Fibroblast of lung (primary cell): ENCODE data around the gene DIP2C. TPM values are rescaled to one million over a fixed set of nuclear protein-coding genes. Genes with fewer than 3 reads are reported as not detected.

Experiments
- DNase-seq, 2 donors: peaks; one replicate each; pipeline versions ENCODE4 v3.0.0 to v3.0.0-alpha.2; 2010; ENCODE audit warnings: low read depth in 2 of 2
- H2AFZ ChIP-seq: 2 replicates; pipeline ENCODE4 v1.5.1; 2012; ENCODE audit warnings: low read length, control low read depth, inconsistent platforms
- H3K27ac ChIP-seq: 2 replicates; pipeline ENCODE4 v1.5.1; 2011; ENCODE audit warnings: low read length, control low read depth; ENCODE audit not compliant: insufficient read depth
- H3K27me3 ChIP-seq: 2 replicates; pipeline ENCODE4 v1.5.1; 2011; ENCODE audit warnings: mild to moderate bottlenecking, low read length; ENCODE audit not compliant: control insufficient read depth, insufficient read depth
- H3K36me3 ChIP-seq: 2 replicates; pipeline ENCODE4 v1.5.1; 2011; ENCODE audit warnings: low read length; ENCODE audit not compliant: control insufficient read depth, insufficient read depth
- H3K4me1 ChIP-seq: 2 replicates; pipeline ENCODE4 v1.5.1; 2011; ENCODE audit warnings: low read length; ENCODE audit not compliant: control insufficient read depth, insufficient read depth; ENCODE audit errors: extremely low read depth
- H3K4me2 ChIP-seq: 2 replicates; pipeline ENCODE4 v1.5.1; 2011; ENCODE audit warnings: low read length, control low read depth; ENCODE audit not compliant: insufficient read depth; ENCODE audit errors: extremely low read depth
- H3K4me3 ChIP-seq, 4 experiments: fragments of 200-600 bp in 1 of 4; sonication (generic) in 1 of 4; replicated peaks in 1 of 4; 2 replicates each; pipeline ENCODE4 v1.5.1; 2011 to 2016; ENCODE audit warnings: low read length in 4 of 4, low read depth in 3 of 4, mild to moderate bottlenecking in 3 of 4, control low read depth in 2 of 4, inconsistent platforms in 1 of 4, mixed read lengths in 1 of 4; ENCODE audit not compliant: insufficient read depth in 1 of 4; ENCODE audit errors: control extremely low read depth in 1 of 4
- H3K79me2 ChIP-seq: 2 replicates; pipeline ENCODE4 v1.5.1; 2012; ENCODE audit warnings: mild to moderate bottlenecking, low read length, inconsistent platforms; ENCODE audit not compliant: control insufficient read depth, insufficient read depth
- H3K9ac ChIP-seq: 2 replicates; pipeline ENCODE4 v1.5.1; 2011; ENCODE audit warnings: mild to moderate bottlenecking, low read length, control low read depth; ENCODE audit not compliant: insufficient read depth
- H3K9me3 ChIP-seq: 2 replicates; pipeline ENCODE4 v1.5.1; 2012; ENCODE audit warnings: low read depth, low read length; ENCODE audit not compliant: control insufficient read depth, insufficient read depth
- H4K20me1 ChIP-seq: 2 replicates; pipeline ENCODE4 v1.5.1; 2011; ENCODE audit warnings: low read length; ENCODE audit not compliant: control insufficient read depth, insufficient read depth; ENCODE audit errors: extremely low read depth
- CTCF ChIP-seq, 2 donors: IDR thresholded peaks in 1 of 2; conservative IDR thresholded peaks in 1 of 2; 1 replicate in 1 of 2; 2 replicates in 1 of 2; pipeline ENCODE4 v1.5.1; 2011 to 2012; ENCODE audit warnings: low read length in 2 of 2, control low read depth in 1 of 2, inconsistent platforms in 1 of 2, low read depth in 1 of 2, mild to moderate bottlenecking in 1 of 2
- EZH2 ChIP-seq: IDR thresholded peaks from 2 replicates; pipeline ENCODE4 v1.5.1; 2012; ENCODE audit warnings: low read length, control low read depth, mild to moderate bottlenecking; ENCODE audit errors: missing control alignments
- polyA plus RNA-seq, 2 donors: library from polyadenylated mRNA; depleted of rRNA in 1 of 2; stranded (reverse) in 1 of 2; unstranded in 1 of 2; fragments of >200 nt; gene quantifications; 2 replicates each; pipeline ENCODE4 v1.2.1, GENCODE V29; 2011 to 2012; ENCODE audit warnings: missing spikeins in 1 of 2
- total RNA-seq: library from RNA; depleted of rRNA; stranded (reverse); fragments of >200 nt; gene quantifications from 2 replicates; pipeline ENCODE4 v1.2.1, GENCODE V29; 2014

The DIP2C gene
- total and polyA plus RNA-seq, 2 donors (not counting 1 experiment from before 2014, with no cell fraction given): 10.7 to 18.3 TPM

GRCh38 chr10:356452-356851, 333.0 kb downstream of the DIP2C start:
- TF ChIP-seq EZH2 (no peak), CTCF (conservative IDR thresholded peaks at IDR 0.05 in 1 of 2, IDR thresholded peaks at IDR 0.05 in 1 of 2; ENCODE audit: low read depth in 1 of 2, low read length in 2 of 2) (no peak)
- H3K27ac ChIP-seq: no peak overlapping the region
- H4K20me1 ChIP-seq: no peaks in the 10 kb centered on the region
- no peak overlapping the region for H3K4me2 ChIP-seq
- peaks cover 2% of the 10 kb centered on the region for H3K36me3 ChIP-seq
- no peaks in the 10 kb centered on the region for H3K27me3 ChIP-seq
- H3K9me3 ChIP-seq: no peaks in the 10 kb centered on the region
- no peak overlapping the region for H2AFZ ChIP-seq
- no peaks in the 10 kb centered on the region for H3K4me1 ChIP-seq
- no peaks in the 10 kb centered on the region for H3K79me2 ChIP-seq
- H3K4me3 ChIP-seq: no peak overlapping the region
- DNase-seq: no peak
- no peak overlapping the region for H3K9ac ChIP-seq

DNA sequence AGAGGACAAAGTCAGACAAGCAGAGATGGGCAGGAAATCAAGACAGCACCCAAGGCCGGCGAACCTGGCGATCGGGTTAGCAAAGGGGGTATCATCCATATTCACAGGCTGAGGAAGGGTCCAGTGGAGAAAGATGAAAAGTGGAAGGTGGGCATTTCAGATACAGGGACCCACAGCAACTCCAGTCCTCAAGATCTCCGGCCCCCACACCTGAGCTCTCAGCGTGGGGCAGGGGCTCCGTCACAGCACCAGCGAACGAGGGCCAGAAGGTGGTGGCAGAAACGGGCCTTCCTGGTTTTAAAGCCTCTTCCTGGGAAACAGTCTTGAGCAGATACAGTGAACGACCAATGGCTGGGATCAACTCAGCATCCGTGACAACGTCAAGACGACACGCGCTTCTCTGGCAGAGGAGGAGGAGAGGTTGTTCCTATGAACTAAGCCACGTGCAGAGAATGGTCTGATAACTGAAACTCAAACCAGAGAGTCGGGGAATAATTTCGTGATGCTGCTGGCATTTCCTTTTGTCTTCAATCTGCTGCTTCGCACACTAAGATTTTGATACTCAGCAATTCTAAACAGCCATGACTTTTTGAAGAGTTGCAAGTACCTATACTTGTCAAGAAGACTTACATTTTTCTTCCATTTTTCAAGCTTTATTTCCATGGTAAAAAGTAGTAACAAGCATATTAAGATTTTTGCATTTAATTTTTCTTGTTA, 334.4 kb downstream of the DIP2C start:
- Histone ChIP-seq H3K4me1 (no peaks in the 10 kb centered on the region), H3K36me3 (peaks cover 6% of the 10 kb centered on the region), H3K27ac (no peak overlapping the region), H3K27me3 (no peaks in the 10 kb centered on the region), H2AFZ (no peak overlapping the region), H4K20me1 (no peaks in the 10 kb centered on the region), H3K9ac (no peak overlapping the region), H3K4me2 (no peak overlapping the region), H3K9me3 (no peaks in the 10 kb centered on the region), H3K79me2 (no peaks in the 10 kb centered on the region), H3K4me3 (no peak overlapping the region)
- no peak for TF ChIP-seq CTCF (conservative IDR thresholded peaks at IDR 0.05 in 1 of 2, IDR thresholded peaks at IDR 0.05 in 1 of 2; ENCODE audit: low read depth in 1 of 2, low read length in 2 of 2)
- DNase-seq: no peak

DNA sequence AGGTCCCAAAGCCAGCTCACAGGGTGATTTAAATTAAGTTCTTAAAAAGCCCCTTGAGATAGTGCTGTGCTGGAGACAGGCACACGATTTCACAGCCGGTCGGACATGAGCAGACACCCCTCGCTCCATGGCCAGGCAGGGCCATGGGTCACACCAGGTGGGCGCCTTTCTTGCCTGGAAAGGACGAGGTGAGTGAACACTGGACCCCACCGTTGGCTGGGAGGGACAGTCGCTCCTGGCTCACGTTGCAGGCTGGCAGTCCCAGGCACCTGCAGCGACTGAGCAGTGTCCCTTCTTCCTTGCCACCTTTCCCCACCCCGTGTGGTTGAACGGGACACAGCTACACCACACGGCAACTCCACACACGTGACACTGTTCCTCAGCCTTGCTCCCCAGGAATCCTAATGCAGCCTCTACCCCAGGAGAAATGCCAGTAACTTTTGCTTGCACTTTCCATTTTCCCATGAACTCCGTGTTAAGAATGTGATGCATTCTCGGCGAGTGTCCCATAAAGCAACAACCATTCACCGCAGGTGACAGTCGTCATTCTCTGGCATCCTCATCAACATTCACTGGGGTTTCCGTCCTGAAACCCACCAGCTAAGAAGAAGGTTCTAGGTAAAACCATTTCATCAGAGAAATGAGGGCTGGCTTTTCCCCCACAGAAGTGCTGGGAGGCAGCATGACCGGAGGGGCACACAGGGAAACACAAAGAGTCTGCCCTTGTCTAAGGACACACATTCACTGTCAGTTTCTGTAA, 336.8 kb downstream of the DIP2C start:
- no peak overlapping the region for H3K9ac ChIP-seq
- DNase-seq: no peak
- peaks cover 11% of the 10 kb centered on the region for H3K36me3 ChIP-seq

More for the DNA sequence above, 336.8 kb downstream of the DIP2C start:
- Histone ChIP-seq H3K79me2 (no peaks in the 10 kb centered on the region), H4K20me1 (no peaks in the 10 kb centered on the region), H3K4me2 (no peak overlapping the region), H3K27me3 (no peaks in the 10 kb centered on the region), H3K9me3 (no peaks in the 10 kb centered on the region), H3K4me1 (no peaks in the 10 kb centered on the region), H3K4me3 (no peak overlapping the region), H3K27ac (no peak overlapping the region), H2AFZ (no peak overlapping the region)
- TF ChIP-seq CTCF (conservative IDR thresholded peaks at IDR 0.05 in 1 of 2, IDR thresholded peaks at IDR 0.05 in 1 of 2; ENCODE audit: low read depth in 1 of 2, low read length in 2 of 2) (no peak), EZH2 (no peak)
